Limb (tissue), 2 donors: ENCODE data around the gene ISG20.

ENCODE experiments used
- DNase-seq, 2 donors: peaks; one replicate each; pipeline ENCODE4 v3.0.0-alpha.2; 2016; ENCODE audit errors: extremely low spot score in 2 of 2

Gene ISG20

DNA sequence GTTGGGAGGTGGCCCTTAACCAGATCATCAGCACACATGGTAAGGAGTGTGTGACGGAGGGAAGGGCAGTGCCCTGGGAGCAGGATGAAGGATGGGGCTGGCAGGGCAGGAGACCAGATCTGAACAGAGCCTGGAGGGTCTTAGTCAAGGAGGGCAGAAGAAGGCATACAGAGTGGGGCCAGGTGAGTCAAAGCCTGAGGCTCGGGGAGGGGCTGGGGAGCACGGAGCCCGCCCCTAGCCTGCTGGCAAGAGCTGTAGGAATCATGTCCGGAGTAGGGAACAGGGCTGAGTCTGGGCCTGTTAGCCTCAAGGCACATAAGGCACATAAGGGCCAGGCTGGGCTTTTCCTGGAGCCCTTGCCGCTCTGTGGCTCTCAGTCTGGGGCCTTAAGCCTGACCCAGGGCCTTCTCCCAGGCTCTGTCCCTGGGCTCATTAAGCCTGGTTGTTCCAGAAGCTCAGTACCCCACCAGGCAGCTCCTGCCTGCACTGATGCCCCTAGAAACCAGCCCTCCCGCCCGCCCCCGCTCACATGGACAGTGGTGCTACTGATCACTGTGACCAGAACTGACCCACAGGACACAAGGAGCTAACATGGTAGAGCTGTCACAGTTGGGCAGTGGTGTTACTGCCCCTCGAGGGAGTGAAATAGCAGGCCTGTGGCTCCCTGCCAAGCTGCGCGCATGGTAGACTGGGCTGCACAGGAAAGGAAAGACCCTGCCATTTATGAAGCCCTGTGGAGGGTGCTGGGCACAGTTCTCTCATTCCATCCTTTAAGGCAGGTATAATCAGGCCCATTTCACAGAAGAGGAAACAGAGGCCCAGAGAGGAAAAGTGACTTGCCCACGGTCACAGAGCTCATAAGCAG lies 14.6 kb downstream of the ISG20 start:
- no peak for DNase-seq

DNA sequence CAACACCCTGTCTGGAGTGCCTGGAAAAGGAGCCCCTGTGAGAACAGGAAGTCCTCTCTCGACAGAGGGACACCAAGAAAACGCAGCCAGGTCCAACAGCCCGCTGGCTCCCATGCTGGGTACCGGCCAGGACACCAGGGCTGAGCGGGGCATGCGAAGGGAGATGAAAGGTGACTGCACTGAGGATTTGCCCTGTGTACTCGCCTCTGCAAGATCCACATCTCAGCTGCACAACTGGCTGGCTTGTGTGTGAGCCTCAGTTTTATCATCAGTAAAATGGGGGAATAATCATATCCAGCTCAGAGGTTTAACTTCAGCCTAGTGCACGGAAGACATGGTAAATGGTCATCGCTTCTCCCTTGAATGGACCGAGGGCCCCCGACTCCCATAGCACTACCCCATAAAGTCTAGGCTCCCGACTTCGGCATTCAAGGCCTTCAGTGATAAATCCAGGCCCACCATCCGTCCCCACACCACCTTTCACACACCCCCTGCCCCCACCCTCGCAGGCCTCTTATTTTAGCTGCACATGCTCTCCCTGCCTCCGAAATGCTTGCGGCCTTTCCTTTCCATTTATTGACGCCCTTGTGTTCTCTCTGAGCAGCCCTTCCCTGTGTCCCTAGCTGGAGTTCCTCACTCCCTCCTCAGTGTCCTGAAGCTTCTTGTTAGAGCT lies 15.8 kb downstream of the ISG20 start:
- DNase-seq = no peak

DNA sequence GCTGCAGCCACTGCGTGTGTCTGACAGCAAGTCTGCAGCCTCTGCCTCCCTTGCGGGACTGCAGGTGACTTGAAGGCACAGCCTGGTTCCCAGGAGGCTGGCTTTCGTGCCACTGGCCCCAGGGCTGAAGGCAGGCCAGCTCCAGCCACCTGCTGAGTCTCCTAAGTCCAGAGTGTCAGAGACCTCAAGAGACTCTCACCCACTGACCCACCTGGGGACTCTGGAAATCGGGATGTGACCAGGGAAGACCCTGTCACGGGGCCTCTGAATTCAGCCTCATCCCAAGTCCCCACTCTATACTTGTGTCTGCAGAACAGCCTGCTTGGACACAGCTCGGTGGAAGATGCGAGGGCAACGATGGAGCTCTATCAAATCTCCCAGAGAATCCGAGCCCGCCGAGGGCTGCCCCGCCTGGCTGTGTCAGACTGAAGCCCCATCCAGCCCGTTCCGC lies 16.3 kb downstream of the ISG20 start:
- no peak for DNase-seq

DNA sequence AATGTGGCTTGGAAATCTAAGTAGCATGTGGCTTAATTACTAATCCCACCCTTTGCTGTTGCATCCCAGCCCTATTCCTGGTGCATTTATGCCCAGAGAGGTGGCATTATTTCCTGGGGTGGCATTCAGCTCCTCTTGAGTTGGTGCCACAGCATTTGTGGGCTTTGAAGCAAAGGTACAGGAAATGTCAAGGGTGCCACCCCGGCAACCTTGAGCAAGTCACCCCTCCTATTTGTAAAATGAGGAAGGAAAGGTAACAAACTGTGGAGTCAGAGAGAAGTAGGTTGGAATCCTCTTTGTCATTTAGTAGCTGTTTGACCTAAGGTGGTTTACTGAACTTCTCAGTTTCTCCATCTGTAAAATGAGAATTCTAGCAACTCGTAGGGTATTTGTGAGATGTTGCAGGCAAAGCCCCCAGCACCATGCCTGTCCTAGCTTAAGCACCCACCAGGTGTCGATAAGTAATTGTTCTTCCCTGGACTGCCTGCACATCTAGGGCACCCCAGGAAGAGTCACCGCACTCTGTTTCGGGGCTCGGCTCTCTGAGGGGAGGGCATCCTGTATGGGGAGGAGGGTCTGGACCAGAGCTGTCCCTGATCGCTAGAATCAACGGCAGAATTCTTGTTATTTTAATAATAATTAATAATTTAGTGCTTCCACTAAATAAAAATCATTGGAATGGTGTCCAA lies 17.1 kb downstream of the ISG20 start:
- no peak for DNase-seq

DNA sequence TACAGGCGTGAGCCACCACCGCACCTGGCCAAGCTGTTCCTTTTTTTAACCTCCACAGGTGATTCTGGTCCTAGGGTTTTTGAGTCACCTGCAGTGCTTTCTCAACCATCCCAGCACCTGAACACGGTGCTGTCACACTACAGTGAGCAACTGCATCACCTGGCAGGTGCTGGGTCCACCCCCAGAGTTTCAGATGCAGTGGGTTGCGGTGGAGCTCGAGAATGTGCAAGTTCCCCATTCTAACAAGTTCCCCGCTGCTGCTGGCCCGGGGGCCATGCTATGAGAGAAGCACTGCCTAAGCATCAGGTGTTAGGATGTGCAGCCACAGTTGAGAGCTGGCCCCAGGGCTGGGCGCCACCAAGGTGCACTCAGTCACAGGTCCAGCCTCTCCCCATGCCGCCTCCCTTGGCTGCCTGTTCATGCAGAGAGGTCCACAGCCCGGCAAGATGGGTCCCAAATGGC lies 18.0 kb downstream of the ISG20 start:
- no peak for DNase-seq

DNA sequence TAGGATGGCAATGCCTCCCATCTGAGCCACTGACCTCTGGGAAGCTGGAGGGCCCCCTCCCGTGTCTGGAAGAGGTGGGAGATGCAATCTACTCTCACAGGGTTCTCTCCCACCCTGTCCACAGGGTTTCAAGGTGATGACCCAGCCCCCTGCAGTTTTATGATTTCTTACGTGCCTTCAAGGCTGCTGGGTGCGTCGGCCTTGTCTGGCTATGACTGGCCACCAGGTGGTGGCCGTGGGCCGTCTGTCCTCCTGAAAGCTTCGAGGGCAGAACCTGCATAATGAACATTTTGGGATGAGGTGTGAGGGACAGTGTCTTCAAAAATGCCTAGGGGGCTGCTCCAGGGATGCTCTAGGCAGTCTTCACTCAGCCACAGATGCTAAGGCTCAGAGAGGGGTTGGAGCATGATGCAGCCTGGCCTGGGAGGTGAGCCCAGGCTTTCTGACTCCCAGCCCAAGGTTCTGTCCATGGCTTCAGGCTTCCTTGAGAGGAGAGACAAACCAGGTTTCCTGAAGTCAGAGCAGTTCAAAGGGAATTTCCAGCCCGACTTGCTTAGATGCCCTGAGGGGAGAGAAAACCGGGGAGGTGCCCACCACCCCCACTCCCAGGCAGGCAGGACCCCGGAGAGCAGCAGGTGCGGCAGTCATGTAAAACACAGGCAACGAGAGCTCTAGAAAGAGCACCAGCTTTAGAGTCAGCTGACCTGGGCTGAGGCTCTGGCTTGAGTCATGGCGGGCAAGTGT lies 18.7 kb downstream of the ISG20 start:
- peak; percentile 72 to 76 for DNase-seq

DNA sequence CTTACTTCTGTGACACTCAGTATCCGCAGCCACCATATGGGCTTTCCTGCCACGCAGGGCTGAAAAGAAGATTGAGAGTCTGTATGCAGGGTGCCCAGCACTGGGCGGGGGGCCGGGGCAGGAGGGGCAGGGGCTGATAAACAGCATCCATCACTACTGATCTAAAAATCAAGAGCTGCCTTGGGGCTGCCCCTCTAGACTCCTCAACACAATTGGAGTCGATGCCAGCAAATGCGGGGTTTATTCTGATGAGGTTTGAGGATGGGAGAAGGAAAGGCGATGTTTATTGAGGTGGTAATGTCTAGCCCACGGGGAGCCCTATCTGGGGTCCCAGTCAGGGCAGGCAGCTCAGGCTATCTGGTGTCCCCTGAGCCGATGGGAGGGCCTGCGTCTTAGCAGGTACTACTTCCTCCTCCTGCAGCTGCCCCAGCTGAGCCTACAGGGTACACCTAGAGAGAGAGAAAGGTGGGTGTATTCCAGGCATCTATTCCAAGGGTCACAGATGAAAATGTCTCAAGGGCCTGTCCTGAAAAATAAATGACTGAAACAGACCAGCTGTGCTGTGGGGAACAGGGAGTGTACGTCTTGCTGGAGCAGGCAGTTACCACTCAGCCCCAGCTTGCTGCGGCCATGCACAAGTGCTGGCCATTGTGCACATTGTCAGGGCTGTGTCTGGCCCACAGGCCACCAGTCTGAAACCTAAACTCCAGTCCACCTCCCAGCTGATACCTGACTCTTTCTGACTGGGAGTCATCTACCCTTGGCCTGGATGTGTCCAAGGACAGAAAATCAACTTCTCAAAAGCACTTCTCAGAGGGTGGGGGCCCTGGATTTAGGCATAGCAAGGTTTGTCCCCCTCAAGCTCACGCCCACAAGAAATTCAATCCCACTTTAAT lies 19.5 kb downstream of the ISG20 start:
- DNase-seq = no peak

DNA sequence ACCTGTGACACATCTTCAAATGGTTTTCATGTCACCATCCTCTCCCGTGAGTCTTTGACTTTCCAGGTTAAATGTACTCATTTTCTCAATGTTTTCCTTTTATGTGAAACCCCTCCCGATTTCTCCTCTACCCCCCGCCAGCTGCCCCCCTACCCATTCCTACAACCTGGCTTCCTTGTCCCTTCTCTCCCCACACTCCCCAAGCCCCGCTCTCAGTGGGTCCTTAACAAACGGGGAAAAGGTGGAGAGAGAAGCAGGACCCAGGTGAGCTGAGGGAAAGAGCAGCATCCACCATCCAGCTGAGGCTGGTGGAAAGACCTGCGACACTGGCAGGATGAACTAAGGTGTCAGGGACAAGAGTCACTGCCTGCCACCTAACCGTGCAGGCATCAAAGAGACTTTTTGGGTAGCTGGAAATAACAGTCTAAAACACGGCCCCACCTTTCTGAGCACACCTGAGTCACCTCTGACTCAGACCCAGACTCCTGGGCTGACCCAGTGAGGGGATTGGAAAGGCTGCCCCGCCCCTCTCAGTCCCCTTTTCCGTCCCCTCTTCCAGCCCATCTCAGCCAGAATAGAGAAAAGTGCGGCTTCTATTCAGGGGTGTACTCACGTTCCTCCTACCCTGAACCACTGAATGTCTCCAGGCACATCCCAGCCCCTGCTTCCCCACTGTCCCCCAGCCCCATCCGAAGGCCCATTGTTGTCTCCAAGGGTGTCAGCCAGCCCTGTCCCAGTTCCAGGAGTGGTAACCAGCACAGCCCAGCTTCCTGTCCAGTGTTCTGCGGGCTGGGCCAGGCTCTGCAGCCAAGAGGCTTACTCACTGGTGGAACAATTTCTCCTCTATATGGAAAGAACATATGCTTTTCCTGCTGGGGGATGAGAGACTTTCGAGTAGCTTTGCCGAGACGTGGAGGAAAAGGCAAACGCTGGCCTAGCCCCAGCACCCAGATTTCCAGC lies 20.4 kb downstream of the ISG20 start:
- peak; percentile 56 to 67 for DNase-seq

DNA sequence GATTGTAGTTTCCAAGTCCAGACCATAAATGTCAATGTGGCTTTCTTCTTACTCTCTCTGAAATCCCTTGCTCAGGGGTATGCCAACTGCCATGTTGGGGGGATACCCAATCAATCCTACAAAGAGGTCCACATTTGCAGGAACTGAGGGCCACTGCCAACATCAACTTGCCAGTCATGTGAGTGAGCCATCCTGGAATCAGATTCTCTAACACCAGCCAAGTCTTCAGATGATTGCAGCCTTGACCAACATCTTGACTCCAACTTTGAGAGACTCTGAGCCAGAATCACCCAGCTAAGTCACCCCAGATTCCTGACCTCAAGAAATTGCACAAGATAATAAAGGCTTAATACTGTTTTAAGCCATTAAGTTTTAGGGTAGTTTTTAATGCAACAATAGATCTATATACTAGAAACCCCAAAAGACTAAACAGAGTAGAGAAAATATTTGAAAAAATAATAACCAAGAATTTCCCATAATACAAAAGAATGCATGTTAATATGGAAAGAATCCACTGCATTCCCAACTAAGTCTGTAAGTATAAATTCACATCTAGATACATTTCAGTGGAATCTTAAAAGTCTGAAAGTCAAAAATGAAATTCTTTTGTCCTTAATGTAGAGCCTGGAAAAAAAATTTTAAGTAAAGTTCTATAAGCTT lies 22.4 kb downstream of the ISG20 start:
- DNase-seq = no peak

DNA sequence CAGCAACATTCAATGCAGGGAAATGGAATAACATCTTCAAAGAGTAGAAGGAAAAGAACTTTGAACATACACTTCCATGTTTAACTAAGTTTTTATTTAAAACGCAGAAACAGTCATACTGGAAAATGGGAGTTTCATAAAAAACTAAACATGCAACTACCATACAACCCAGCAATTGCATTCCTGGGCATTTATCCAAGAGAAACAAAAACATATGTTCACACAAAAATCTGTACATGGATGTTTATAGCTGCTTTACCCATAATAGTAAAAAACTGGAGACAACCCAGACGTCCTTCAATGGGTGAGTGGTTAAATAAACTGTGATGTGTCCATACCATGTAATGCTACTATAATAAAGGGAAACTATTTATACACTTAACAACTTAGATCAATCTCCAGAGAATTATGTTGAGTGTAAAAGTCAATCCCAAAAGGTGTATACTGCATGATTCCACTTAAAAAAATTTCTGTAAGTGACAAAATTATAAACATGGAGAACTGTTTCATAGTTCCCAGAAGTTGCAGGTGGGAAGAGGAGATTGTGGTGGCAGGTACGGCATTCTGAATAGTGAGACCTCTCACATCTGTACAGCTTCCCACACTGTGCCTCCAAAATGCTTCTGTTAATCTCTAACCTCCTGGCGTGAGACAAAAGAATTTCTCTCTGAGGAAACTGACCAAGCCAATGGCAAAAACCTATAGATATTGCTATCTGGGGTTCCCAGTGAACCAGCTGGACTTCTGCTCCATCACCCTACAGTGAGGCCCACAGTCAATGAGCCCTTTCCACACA lies 23.1 kb downstream of the ISG20 start:
- peak in 1 of 2 donors; percentile 78 for DNase-seq

DNA sequence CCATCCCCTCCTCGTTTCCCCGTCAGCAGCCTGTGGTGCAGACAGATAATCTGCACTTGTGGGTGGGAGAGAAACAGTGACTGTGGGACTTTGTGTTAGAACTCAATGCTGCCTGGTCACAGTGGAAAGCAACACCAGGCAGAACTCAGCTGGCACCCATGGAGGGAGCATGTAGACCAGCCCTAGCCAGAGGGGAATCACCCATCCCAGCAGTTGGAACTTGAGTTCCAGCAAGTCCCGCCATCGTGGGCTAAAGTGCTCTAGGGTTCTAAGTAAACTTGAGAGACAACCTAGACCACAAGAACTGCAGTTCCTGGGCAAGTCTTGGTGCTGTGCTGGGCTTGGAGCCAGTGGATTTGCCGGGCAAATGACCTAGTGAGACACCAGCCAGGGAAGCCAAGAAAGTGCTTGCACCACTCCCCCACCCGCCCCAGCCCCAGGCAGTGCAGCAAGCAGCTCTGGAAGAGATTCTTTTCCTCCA lies 24.4 kb downstream of the ISG20 start:
- DNase-seq = no peak

DNA sequence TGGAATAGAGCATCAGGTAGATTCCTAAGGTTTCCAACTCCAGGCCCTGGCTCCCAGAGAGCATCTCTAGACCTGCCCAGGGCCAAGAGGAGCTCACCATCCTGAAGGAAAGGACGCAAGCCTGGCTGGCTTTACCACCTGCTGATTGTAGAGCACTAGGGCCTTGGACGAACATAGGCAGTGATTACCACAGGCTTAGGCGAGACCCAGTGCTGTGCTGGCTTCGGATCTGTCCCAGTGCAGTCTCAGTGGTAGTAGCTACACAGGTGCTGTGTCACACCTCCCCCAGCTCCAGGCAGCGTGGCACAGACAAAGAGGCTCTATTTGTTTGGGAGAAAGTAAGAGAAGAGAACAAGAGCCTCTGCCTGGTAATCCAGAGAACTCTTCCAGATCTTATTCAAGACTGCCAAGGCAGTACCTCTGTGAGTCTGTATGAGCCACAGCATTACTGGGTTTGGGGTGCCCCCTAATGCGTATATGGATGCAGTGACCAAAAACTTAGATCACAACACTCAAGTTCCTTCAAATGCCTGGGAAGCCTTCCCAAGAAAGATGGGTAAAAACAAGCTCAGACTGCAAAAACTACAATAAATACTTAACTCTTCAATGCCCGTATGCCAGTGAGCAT lies 25.4 kb downstream of the ISG20 start:
- no peak for DNase-seq

DNA sequence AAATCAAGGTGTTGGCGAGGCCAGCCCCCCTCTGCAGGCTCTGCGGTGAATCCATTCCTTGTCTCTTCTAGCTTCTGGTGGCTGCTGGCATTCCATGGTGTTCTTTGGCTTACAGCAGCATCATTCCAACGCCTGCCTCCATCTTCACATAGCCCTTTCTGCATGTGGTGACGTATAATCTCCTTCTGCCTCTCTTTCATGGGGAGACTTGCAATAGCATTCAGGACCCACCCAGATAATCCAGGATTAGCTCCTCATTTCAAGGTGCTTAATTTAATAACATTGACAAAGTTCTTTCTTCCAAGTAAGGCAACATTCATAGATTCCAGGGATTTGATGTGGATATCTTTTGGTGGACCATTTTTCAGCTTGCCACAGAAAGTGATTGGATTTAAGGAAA lies 35.8 kb downstream of the ISG20 start:
- DNase-seq = no peak

DNA sequence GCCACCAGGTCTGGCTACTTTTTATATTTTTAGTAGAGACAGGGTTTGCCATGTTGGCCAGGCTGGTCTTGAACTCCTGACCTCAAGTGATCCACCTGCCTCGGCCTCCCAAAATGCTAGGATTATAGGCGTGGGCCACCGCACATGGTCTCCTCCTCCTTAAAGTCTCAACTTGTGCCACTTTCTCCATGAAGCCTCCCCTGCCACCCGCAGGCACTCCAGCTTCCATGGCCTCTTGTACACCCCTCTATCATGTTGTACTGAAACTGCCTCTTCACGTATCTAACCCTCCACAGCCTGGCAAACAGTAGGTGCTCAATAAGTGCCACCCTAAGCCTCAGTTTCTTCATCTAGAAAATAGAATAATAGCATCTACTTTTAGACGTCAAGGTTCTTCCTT lies 39.9 kb downstream of the ISG20 start:
- no peak for DNase-seq

DNA sequence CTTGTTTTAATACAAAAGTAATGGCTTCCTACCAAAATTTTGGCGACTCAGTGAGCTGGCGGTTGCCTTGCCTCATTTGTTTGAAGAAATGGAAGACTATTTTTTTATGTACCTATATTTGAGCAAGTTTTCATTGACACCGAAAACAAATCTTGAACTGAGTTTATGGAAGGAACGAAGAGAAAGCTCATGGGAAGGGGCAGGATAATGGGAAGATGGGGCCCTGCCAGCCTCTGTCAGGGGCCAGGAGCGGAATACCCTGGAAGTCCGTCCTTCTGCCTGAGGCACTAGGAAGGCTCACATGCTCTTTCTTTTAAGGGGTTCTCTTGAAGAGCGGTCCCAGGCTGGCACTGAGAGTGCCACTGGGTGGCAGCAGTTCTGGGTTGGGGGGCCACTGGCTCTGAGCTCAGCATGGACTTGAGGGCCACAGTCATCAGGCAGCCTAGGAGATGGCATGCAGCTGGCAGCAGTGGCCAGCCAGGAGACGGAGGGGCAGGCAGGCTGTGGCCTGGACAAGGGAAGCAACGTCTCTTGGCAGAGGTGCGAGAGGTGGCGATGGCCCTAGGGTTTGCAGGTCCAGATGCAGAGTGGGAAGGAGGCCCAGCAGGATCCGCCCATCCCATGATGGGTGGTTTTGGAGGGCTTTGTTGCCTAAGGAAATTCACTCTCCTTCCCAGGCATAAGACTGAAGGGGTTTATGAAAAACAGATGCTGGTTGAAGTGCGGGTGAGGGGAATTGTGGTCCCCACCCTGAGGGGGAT lies 41.6 kb downstream of the ISG20 start:
- peak in 1 of 2 donors; percentile 38 for DNase-seq

DNA sequence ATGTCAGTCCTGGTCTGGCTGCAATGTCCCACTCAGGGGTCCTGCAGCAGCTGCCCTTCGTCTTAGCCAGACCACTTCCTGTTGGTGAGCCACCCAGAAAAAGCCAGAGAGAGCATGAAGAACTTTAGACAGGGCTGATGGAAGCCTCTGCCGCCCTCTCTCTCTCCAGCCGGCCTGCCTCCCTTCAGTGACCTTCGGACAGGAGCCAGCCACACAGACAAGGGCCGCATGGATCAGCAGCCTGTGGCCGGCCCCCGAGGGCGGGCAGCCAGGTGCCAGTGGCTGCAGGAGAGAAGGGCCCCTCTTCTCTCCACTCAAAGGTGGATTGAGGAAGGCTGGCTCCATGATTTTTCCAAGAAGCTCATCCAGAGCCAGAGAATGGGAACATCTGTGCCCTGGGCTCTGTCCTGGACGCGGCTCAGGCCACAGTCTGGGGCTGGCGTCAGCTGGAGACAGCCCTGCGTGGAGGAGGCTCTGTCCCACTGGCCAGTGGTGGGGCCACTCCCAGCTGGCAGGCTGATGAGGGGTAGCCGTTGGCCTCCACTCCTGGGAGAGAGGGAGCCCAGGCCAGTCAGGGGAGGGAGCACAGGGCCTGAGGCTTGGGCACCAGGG lies 42.9 kb downstream of the ISG20 start:
- DNase-seq = no peak
